Transverse colon (tissue), 4 donors: ENCODE measurements around the gene PTPRN. TPM values are rescaled to one million over a fixed set of nuclear protein-coding genes. Genes with fewer than 3 reads are reported as not detected.

Source experiments
- DNase-seq: peaks from one replicate; pipeline ENCODE4 v3.0.0-alpha.2; 2019
- H3K27ac ChIP-seq, 4 donors: fragments of 200-600 bp; sonication (generic); 2 replicates each; pipeline ENCODE4 v1.5.1; 2016 to 2018; ENCODE audit warnings: inconsistent platforms in 4 of 4
- H3K27me3 ChIP-seq: fragments of 200-600 bp; sonication (generic); 2 replicates; pipeline ENCODE4 v1.5.1; 2017; ENCODE audit warnings: inconsistent platforms
- H3K36me3 ChIP-seq, 4 donors: fragments of 200-600 bp; sonication (generic); 2 replicates each; pipeline ENCODE4 v1.5.1; 2017 to 2019; ENCODE audit warnings: inconsistent platforms in 4 of 4
- H3K4me1 ChIP-seq, 4 donors: fragments of 200-600 bp; sonication (generic); 2 replicates each; pipeline ENCODE4 v1.5.1; 2017 to 2020; ENCODE audit warnings: inconsistent platforms in 4 of 4
- H3K4me3 ChIP-seq, 4 donors: fragments of 200-600 bp; sonication (generic); 1 replicate in 1 of 4; 2 replicates in 3 of 4; pipeline versions ENCODE4 v1.5.1 to v1.6.1; 2017 to 2019; ENCODE audit warnings: inconsistent platforms in 4 of 4
- H3K9me3 ChIP-seq, 2 donors: fragments of 200-600 bp; sonication (generic); 2 replicates each; pipeline ENCODE4 v1.5.1; 2017 to 2019; ENCODE audit warnings: inconsistent platforms in 2 of 2
- EP300 ChIP-seq: sonication (generic); formaldehyde crosslinking; IDR thresholded peaks from one replicate; pipeline ENCODE4 v1.6.1; 2017; ENCODE audit warnings: antibody characterized with exemption, low read depth
- POLR2A ChIP-seq: fragments of 450-650 bp; IDR thresholded peaks from one replicate; pipeline ENCODE4 v1.6.1; 2016; ENCODE audit warnings: antibody characterized with exemption, mild to moderate bottlenecking, moderate library complexity
- POLR2AphosphoS5 ChIP-seq, 3 donors: sonication (generic); formaldehyde crosslinking; IDR thresholded peaks; one replicate each; pipeline ENCODE4 v1.6.1; 2016; ENCODE audit warnings: antibody characterized with exemption in 3 of 3
- WGBS, 2 donors: methylation state at CpG; one replicate each; pipeline ENCODE4 v1.1.5; 2018; ENCODE audit warnings: low coverage in 1 of 2; 5-methylcytosine and 5-hydroxymethylcytosine counted together
- in situ Hi-C, 4 donors: fragments of 200-750 bp; cut with MboI; loops; one replicate each; pipeline versions ENCODE4 v1.15.0 to v1.15.1; 2017; ENCODE audit warnings: low sequenced_read_pairs in 3 of 4, low pct_ligation_motif_present in 1 of 4, low pct_unique_long_range_greater_than_20kb in 1 of 4
- intact Hi-C: fragments of 100-400 bp; cut with DNase I; formaldehyde crosslinking; loops from one replicate; pipeline ENCODE4 v1.15.1; 2023; ENCODE audit warnings: low total_unique reads
- total RNA-seq, 4 donors: library from RNA; depleted of rRNA; stranded (reverse); fragments of >200 nt; gene quantifications; one replicate each; pipeline ENCODE4 v1.1.0, GENCODE V29; 2016
- TF ChIP-seq, protein P1 (sequence below), 5 experiments: fragments of 200-600 bp in 3 of 5; fragments of 450-650 bp in 2 of 5; sonication (generic) in 3 of 5; IDR thresholded peaks; 1 replicate in 2 of 5; 2 replicates in 3 of 5; pipeline ENCODE4 v1.5.1; 2016 to 2017; ENCODE audit warnings: antibody characterized with exemption in 5 of 5, inconsistent platforms in 3 of 5, mild to moderate bottlenecking in 2 of 5, moderate library complexity in 1 of 5

PTPRN gene
- total RNA-seq, 4 donors from 2014 or later: 0.60 to 2.6 (median 2.1) TPM

GRCh38 chr2:219344751-219345430 lies 35.7 kb upstream of the PTPRN start:
- no peaks in the 10 kb centered on the region for H3K36me3 ChIP-seq
- H3K4me1 ChIP-seq: peaks cover 0 to 2% (median 0%) of the 10 kb centered on the region in 4 donors
- peaks cover 4% of the 10 kb centered on the region for H3K27me3 ChIP-seq
- no peak overlapping the region for H3K27ac ChIP-seq
- no peaks in the 10 kb centered on the region for H3K9me3 ChIP-seq
- no peak overlapping the region for H3K4me3 ChIP-seq
- TF ChIP-seq POLR2AphosphoS5 (IDR thresholded peaks at IDR 0.05) (no peak), POLR2A (no peak), EP300 (no peak)
- TF ChIP-seq, protein P1, sequence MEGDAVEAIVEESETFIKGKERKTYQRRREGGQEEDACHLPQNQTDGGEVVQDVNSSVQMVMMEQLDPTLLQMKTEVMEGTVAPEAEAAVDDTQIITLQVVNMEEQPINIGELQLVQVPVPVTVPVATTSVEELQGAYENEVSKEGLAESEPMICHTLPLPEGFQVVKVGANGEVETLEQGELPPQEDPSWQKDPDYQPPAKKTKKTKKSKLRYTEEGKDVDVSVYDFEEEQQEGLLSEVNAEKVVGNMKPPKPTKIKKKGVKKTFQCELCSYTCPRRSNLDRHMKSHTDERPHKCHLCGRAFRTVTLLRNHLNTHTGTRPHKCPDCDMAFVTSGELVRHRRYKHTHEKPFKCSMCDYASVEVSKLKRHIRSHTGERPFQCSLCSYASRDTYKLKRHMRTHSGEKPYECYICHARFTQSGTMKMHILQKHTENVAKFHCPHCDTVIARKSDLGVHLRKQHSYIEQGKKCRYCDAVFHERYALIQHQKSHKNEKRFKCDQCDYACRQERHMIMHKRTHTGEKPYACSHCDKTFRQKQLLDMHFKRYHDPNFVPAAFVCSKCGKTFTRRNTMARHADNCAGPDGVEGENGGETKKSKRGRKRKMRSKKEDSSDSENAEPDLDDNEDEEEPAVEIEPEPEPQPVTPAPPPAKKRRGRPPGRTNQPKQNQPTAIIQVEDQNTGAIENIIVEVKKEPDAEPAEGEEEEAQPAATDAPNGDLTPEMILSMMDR (IDR thresholded peaks at IDR 0.05): no peak
- WGBS, 2 donors: 34 to 40% methylated on average over 6 of the region's 6 CpGs
- in situ Hi-C loops: no loop called here
- DNase-seq: peak; percentile 38
- intact Hi-C loops: loop anchor here (5.0 kb wide), 1 partner anchor 913 kb away; no protein-coding TSS in a partner anchor

- no peak overlapping the region for H3K4me3 ChIP-seq
- no peaks in the 10 kb centered on the region for H3K9me3 ChIP-seq
- no peak for DNase-seq
- no peak for TF ChIP-seq POLR2A
- no peak for TF ChIP-seq EP300
- TF ChIP-seq, protein P1 (IDR thresholded peaks at IDR 0.05): no peak
- no peak for TF ChIP-seq POLR2AphosphoS5 (IDR thresholded peaks at IDR 0.05)
- intact Hi-C loops: no loop called here
- in situ Hi-C loops: no loop called here
- H3K27me3 ChIP-seq: peaks cover 74% of the 10 kb centered on the region
- WGBS, 2 donors: 55 to 60% methylated on average over 1 to 5 of the region's 5 CpGs
- H3K36me3 ChIP-seq: no peaks in the 10 kb centered on the region
- no peak overlapping the region for H3K27ac ChIP-seq
- no peaks in the 10 kb centered on the region for H3K4me1 ChIP-seq
These were observed 26.2 kb upstream of the PTPRN start for GRCh38 chr2:219335373-219335786.

- WGBS, 2 donors: 98 to 100% methylated on average over 1 to 2 of the region's 2 CpGs
- intact Hi-C loops: no loop called here
- no peak for DNase-seq
These were observed 24.9 kb upstream of the PTPRN start for GRCh38 chr2:219334076-219334475.

GRCh38 chr2:219332542-219332941 lies 23.3 kb upstream of the PTPRN start, which contains the start of gene RESP18:
Gene RESP18 (minus strand): TSS chr2:219332744.
- WGBS, 2 donors: 31% methylated on average over 22 of the region's 24 CpGs; no CpG with 5 or more reads in 1 of the 2 donors
- Histone ChIP-seq H3K4me1 (no peaks in the 10 kb centered on the region), H3K27ac (no peak within 1 kb of the TSS), H3K27me3 (peaks cover 71% of the 10 kb centered on the region), H3K36me3 (no peaks in the 10 kb centered on the region), H3K4me3 (no peak within 1 kb of the TSS), H3K9me3 (no peaks in the 10 kb centered on the region)
- in situ Hi-C loops (no loop called here), intact Hi-C loops (no loop called here)
- DNase-seq: no peak
- TF ChIP-seq EP300 (no peak), POLR2AphosphoS5 (IDR thresholded peaks at IDR 0.05) (no peak)

More at GRCh38 chr2:219334076-219334475, 24.9 kb upstream of the PTPRN start:
- Histone ChIP-seq H3K27ac (no peak overlapping the region), H3K27me3 (peaks cover 74% of the 10 kb centered on the region), H3K4me3 (no peak overlapping the region), H3K4me1 (no peaks in the 10 kb centered on the region), H3K36me3 (no peaks in the 10 kb centered on the region), H3K9me3 (no peaks in the 10 kb centered on the region)
- TF ChIP-seq, protein P1 (IDR thresholded peaks at IDR 0.05): no peak
- TF ChIP-seq EP300 (no peak), POLR2A (no peak), POLR2AphosphoS5 (IDR thresholded peaks at IDR 0.05) (no peak)
- in situ Hi-C loops: no loop called here
